Neural cell (in vitro differentiated cells): ENCODE data around the gene CPS1. TPM values are rescaled to one million over a fixed set of nuclear protein-coding genes. Genes with fewer than 3 reads are reported as not detected.
A peak's percentile ranks its signal among the peaks of the same experiment; 100 is the strongest.

Experiments
- H2AFZ ChIP-seq: fragments of 200-600, 300-800 bp; sonication (generic), shearing (Covaris generic); 2 replicates; pipeline ENCODE4 v1.6.0; 2014; ENCODE audit warnings: low read depth, mild to moderate bottlenecking, antibody characterized with exemption, low read length, moderate library complexity
- H3F3A ChIP-seq: fragments of 200-600 bp; shearing (Covaris generic); 2 replicates; pipeline ENCODE4 v1.6.1; 2016; ENCODE audit warnings: mild to moderate bottlenecking, moderate library complexity, mixed read lengths, antibody characterized with exemption, low read length; ENCODE audit not compliant: insufficient read depth, poor library complexity, severe bottlenecking
- H3K27ac ChIP-seq: fragments of 200-600, 300-800 bp; sonication (generic), shearing (Covaris generic); 2 replicates; pipeline ENCODE4 v1.5.1; 2014; ENCODE audit warnings: mild to moderate bottlenecking, low read length, moderate library complexity
- H3K27me3 ChIP-seq: fragments of 300-800, 200-600 bp; sonication (generic), shearing (Covaris generic); 2 replicates; pipeline ENCODE4 v1.6.0; 2014; ENCODE audit warnings: mild to moderate bottlenecking, low read depth, low read length, moderate library complexity; ENCODE audit not compliant: insufficient read depth
- H3K36me3 ChIP-seq: fragments of 300-800, 200-600 bp; sonication (generic), shearing (Covaris generic); 2 replicates; pipeline ENCODE4 v1.5.1; 2014; ENCODE audit warnings: mild to moderate bottlenecking, antibody characterized with exemption, low read length, moderate library complexity; ENCODE audit not compliant: insufficient read depth
- H3K4me2 ChIP-seq: fragments of 300-800, 200-600 bp; sonication (generic), shearing (Covaris generic); 2 replicates; pipeline ENCODE4 v1.6.0; 2014; ENCODE audit warnings: mild to moderate bottlenecking, low read length
- H3K4me3 ChIP-seq: fragments of 300-800, 200-600 bp; sonication (generic), shearing (Covaris generic); 2 replicates; pipeline ENCODE4 v1.5.1; 2014; ENCODE audit warnings: mild to moderate bottlenecking, low read length, moderate library complexity
- H3K79me2 ChIP-seq: fragments of 200-600 bp; shearing (Covaris generic); replicated peaks from 2 replicates; pipeline ENCODE4 v1.6.0; 2014; ENCODE audit warnings: mild to moderate bottlenecking, low read length, moderate library complexity; ENCODE audit not compliant: insufficient read depth
- H3K9ac ChIP-seq: fragments of 300-800, 200-600 bp; sonication (generic), shearing (Covaris generic); 2 replicates; pipeline ENCODE4 v1.6.1; 2016; ENCODE audit warnings: mild to moderate bottlenecking, low read length, mixed read lengths
- H3K9me2 ChIP-seq: fragments of 200-600 bp; shearing (Covaris generic); 2 replicates; pipeline ENCODE4 v1.6.1; 2016; ENCODE audit warnings: mild to moderate bottlenecking, low read length, mixed read lengths; ENCODE audit not compliant: insufficient read depth
- H3K9me3 ChIP-seq: fragments of 200-600, 300-800 bp; sonication (generic), shearing (Covaris generic); 2 replicates; pipeline ENCODE4 v1.6.1; 2016; ENCODE audit warnings: mild to moderate bottlenecking, mixed run types, low read length, moderate library complexity, mixed read lengths
- H4K20me1 ChIP-seq: fragments of 200-600 bp; shearing (Covaris generic); 2 replicates; pipeline ENCODE4 v1.6.1; 2016; ENCODE audit warnings: mild to moderate bottlenecking, mixed run types; ENCODE audit not compliant: insufficient read depth
- CTCF ChIP-seq: fragments of 450-650 bp; IDR thresholded peaks from 2 replicates; pipeline ENCODE4 v1.5.1; 2014; ENCODE audit warnings: antibody characterized with exemption, mild to moderate bottlenecking, moderate library complexity; ENCODE audit not compliant: poor library complexity, severe bottlenecking
- EP300 ChIP-seq: fragments of 450-650 bp; conservative IDR thresholded peaks from 2 replicates; pipeline ENCODE4 v1.6.1; 2014; ENCODE audit warnings: antibody characterized with exemption, mild to moderate bottlenecking, moderate library complexity; ENCODE audit not compliant: poor library complexity, severe bottlenecking
- EZH2 ChIP-seq: fragments of 200-600, 300-800 bp; shearing (Covaris generic), sonication (generic); IDR thresholded peaks from 2 replicates; pipeline ENCODE4 v1.6.1; 2014; ENCODE audit warnings: antibody characterized with exemption, low read length, borderline replicate concordance, mild to moderate bottlenecking; ENCODE audit not compliant: insufficient read depth, poor library complexity, severe bottlenecking
- MXI1 ChIP-seq: fragments of 450-650 bp; conservative IDR thresholded peaks from 2 replicates; pipeline ENCODE4 v1.6.1; 2014; ENCODE audit warnings: antibody characterized with exemption, mild to moderate bottlenecking; ENCODE audit not compliant: poor library complexity, severe bottlenecking
- POLR2AphosphoS5 ChIP-seq: IDR thresholded peaks from 2 replicates; pipeline ENCODE4 v1.6.1; 2012
- RAD21 ChIP-seq: fragments of 450-650 bp; conservative IDR thresholded peaks from 2 replicates; pipeline ENCODE4 v1.6.1; 2014; ENCODE audit warnings: antibody characterized with exemption, mild to moderate bottlenecking, moderate library complexity
- REST ChIP-seq: IDR thresholded peaks from 2 replicates; pipeline ENCODE4 v1.6.1; 2012; ENCODE audit warnings: borderline replicate concordance
- TAF1 ChIP-seq: IDR thresholded peaks from 2 replicates; pipeline ENCODE4 v1.6.1; 2012; ENCODE audit warnings: low read depth
- polyA plus RNA-seq: library from polyadenylated mRNA; depleted of rRNA; stranded (reverse); fragments of >200 nt; gene quantifications from 2 replicates; pipeline ENCODE4 v1.2.3, GENCODE V29; 2014

CPS1 gene
- polyA plus RNA-seq, 1 donor from 2014 or later = 0.25 TPM

- Histone ChIP-seq H3K79me2 (no peaks in the 10 kb centered on the region), H3K36me3 (no peaks in the 10 kb centered on the region), H4K20me1 (no peaks in the 10 kb centered on the region), H2AFZ (no peak overlapping the region), H3K27me3 (no peaks in the 10 kb centered on the region), H3K9ac (no peak overlapping the region), H3K4me3 (no peak overlapping the region), H3K27ac (no peak overlapping the region), H3F3A (no peaks in the 10 kb centered on the region), H3K9me2 (no peaks in the 10 kb centered on the region), H3K4me2 (no peak overlapping the region), H3K9me3 (no peaks in the 10 kb centered on the region)
- TF ChIP-seq RAD21 (no peak), REST (no peak), EZH2 (no peak)
Observed at GRCh38 chr2:210655229-210655975, 99.0 kb downstream of the CPS1 start.

DNA sequence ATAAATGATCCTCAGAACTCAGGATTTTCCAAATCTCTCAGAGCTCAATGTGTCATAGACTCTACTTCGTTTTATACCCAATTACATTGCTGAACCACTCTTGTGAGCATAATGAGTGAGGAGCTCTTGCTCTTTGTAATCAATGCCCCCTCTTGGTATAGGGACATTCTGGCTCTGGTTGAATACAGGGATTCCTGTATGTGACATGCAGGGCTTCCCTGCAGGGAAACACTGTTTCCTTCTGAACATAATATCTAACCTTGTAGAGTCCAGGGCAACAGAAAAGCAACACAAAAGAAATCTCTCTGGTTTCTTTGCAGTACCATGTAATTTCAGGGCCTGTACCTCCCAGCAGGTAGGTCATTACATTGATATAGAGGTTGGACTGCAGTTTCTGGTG lies 101.5 kb downstream of the CPS1 start:
- Histone ChIP-seq H4K20me1 (no peaks in the 10 kb centered on the region), H3K79me2 (no peaks in the 10 kb centered on the region), H3K9me3 (no peaks in the 10 kb centered on the region), H2AFZ (no peak overlapping the region), H3K9me2 (no peaks in the 10 kb centered on the region), H3K27ac (peak overlapping the region; percentile 15), H3K4me3 (no peak overlapping the region), H3K4me2 (no peak overlapping the region), H3K36me3 (no peaks in the 10 kb centered on the region), H3F3A (no peaks in the 10 kb centered on the region), H3K9ac (no peak overlapping the region), H3K27me3 (no peaks in the 10 kb centered on the region)
- TF ChIP-seq REST (peak; percentile 73), TAF1 (no peak), POLR2AphosphoS5 (peak; percentile 78)

DNA sequence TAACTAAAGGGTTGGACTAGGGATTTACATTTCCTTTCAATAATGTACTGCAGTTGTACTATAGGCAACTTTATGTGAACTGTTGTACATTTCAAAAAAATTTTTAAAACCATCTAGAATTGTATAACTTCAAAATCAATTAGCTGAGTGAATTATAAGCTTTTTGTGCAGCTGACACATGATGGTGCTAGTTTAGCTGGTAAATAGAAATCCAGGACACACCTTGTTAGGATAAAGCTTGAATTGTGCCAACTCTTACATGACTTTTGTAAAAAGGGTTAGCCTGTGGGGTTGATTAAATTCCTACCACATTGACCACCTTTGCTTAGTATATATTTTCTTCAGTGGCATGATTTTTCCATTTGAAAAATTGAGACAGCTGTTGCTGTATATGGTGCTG lies 104.4 kb downstream of the CPS1 start:
- TF ChIP-seq POLR2AphosphoS5 = no peak
- no peak for TF ChIP-seq REST
- TF ChIP-seq CTCF = no peak
- TF ChIP-seq RAD21 = no peak
- TF ChIP-seq EZH2 = no peak
- no peak for TF ChIP-seq MXI1
- no peak for TF ChIP-seq EP300
- TF ChIP-seq TAF1 = no peak
- Histone ChIP-seq H4K20me1 (no peaks in the 10 kb centered on the region), H3K4me2 (no peak overlapping the region), H3F3A (no peaks in the 10 kb centered on the region), H3K9me2 (no peaks in the 10 kb centered on the region), H3K36me3 (no peaks in the 10 kb centered on the region), H3K9ac (no peak overlapping the region), H3K9me3 (no peaks in the 10 kb centered on the region), H3K27me3 (no peaks in the 10 kb centered on the region), H3K27ac (no peak overlapping the region), H2AFZ (no peak overlapping the region), H3K79me2 (no peaks in the 10 kb centered on the region), H3K4me3 (no peak overlapping the region)
